ENCODE measurements around the gene TIMM8B. TPM values are rescaled to one million over a fixed set of nuclear protein-coding genes. Genes with fewer than 3 reads are reported as not detected.

Gene TIMM8B
- total and polyA plus RNA-seq, 2 of the 4 experiments (the other 2 are of a cell fraction): 35.5 to 103 TPM

- dilution Hi-C loops (cut with HindIII; ENCODE audit: low sequenced_read_pairs, unreplicated experiment): no loop called here
- no peak overlapping the region for H3K4me2 ChIP-seq (ENCODE audit: low read depth, low read length)
- no peak overlapping the region for H2AK5ac ChIP-seq (ENCODE audit: low read depth, low read length)
- no peaks in the 10 kb centered on the region for H3K79me1 ChIP-seq (ENCODE audit: low read depth in 1 of 2, low read length in 2 of 2)
- H2BK15ac ChIP-seq (ENCODE audit: low read depth, low read length): no peak overlapping the region
- H3K14ac ChIP-seq (replicated peaks; ENCODE audit: low read depth, low read length): no peak overlapping the region
- H3K27ac ChIP-seq (ENCODE audit: insufficient read depth, low read length): no peak overlapping the region
- no peak overlapping the region for H2BK5ac ChIP-seq (ENCODE audit: low read depth, low read length, poor library complexity, severe bottlenecking)
- no TSS peak for BruUV-seq (replicated peaks)
- H2BK120ac ChIP-seq (ENCODE audit: low read depth, low read length): no peak overlapping the region
- no peak overlapping the region for H4K91ac ChIP-seq (ENCODE audit: insufficient read depth, low read depth, low read length)
- H3K4me1 ChIP-seq (ENCODE audit: control insufficient read depth, insufficient read depth, low read length): peaks cover 5% of the 10 kb centered on the region; the same call in 1 of the 2 replicates
- no peak overlapping the region for H3K4me3 ChIP-seq (ENCODE audit: insufficient read depth, low read depth, low read length)
- no peaks in the 10 kb centered on the region for H3K9me3 ChIP-seq (ENCODE audit: control insufficient read depth, insufficient read depth, low read length)
- H3K9me1 ChIP-seq (ENCODE audit: insufficient read depth, low read length): no peaks in the 10 kb centered on the region
- H4K20me1 ChIP-seq (ENCODE audit: insufficient read depth, low read length): no peaks in the 10 kb centered on the region
- no peaks in the 10 kb centered on the region for H3K36me3 ChIP-seq (ENCODE audit: control insufficient read depth, insufficient read depth, low read length)
- no peaks in the 10 kb centered on the region for H3K27me3 ChIP-seq (ENCODE audit: control insufficient read depth, insufficient read depth, low read length)
- no peak for DNase-seq
- in situ Hi-C loops (cut with MboI; ENCODE audit: low sequenced_read_pairs): loop anchor here (5.0 to 25.0 kb wide), 3 partner anchors 34 to 1169 kb away; no protein-coding TSS in a partner anchor
- H4K8ac ChIP-seq (ENCODE audit: low read depth in 2 of 2, low read length in 2 of 2): no peak overlapping the region
- H2BK20ac ChIP-seq (ENCODE audit: low read depth, low read length): no peak overlapping the region
- TF ChIP-seq RFX5 (IDR thresholded peaks at IDR 0.05; ENCODE audit: low read depth, low read length) (no peak), SMC3 (IDR thresholded peaks at IDR 0.05; ENCODE audit: low read depth, low read length) (no peak), CHD1 (IDR thresholded peaks at IDR 0.05; ENCODE audit: low read depth, low read length) (no peak), RCOR1 (IDR thresholded peaks at IDR 0.05; ENCODE audit: insufficient replicate concordance, low read length) (no peak), MAZ (IDR thresholded peaks at IDR 0.05; ENCODE audit: borderline replicate concordance, low read depth, low read length) (no peak), CTCF (conservative IDR thresholded peaks at IDR 0.05; ENCODE audit: low read depth, low read length) (no peak), MXI1 (IDR thresholded peaks at IDR 0.05; ENCODE audit: borderline replicate concordance, low read depth, low read length) (no peak), ELK1 (IDR thresholded peaks at IDR 0.05; ENCODE audit: borderline replicate concordance, low read depth, low read length) (no peak), MAFK (IDR thresholded peaks at IDR 0.05; ENCODE audit: low read depth, low read length) (no peak), CEBPB (IDR thresholded peaks at IDR 0.05; ENCODE audit: low read depth, low read length) (no peak), FOS (IDR thresholded peaks at IDR 0.05; ENCODE audit: low read depth, low read length) (no peak), NFE2L2 (IDR thresholded peaks at IDR 0.05; ENCODE audit: low read depth, low read length) (no peak), POLR2A (IDR thresholded peaks at IDR 0.05; ENCODE audit: low read depth, low read length) (no peak), BHLHE40 (IDR thresholded peaks at IDR 0.05; ENCODE audit: low read depth, low read length) (no peak), RAD21 (IDR thresholded peaks at IDR 0.05; ENCODE audit: low read length) (no peak)
- TF ChIP-seq, protein P1, sequence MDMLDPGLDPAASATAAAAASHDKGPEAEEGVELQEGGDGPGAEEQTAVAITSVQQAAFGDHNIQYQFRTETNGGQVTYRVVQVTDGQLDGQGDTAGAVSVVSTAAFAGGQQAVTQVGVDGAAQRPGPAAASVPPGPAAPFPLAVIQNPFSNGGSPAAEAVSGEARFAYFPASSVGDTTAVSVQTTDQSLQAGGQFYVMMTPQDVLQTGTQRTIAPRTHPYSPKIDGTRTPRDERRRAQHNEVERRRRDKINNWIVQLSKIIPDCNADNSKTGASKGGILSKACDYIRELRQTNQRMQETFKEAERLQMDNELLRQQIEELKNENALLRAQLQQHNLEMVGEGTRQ (IDR thresholded peaks at IDR 0.05; ENCODE audit: low read depth, low read length): no peak
- H4K5ac ChIP-seq (ENCODE audit: low read depth, low read length): no peak overlapping the region
- ATAC-seq (ENCODE audit: low read depth): no peak
- H2AK9ac ChIP-seq (replicated peaks; ENCODE audit: low read depth, low read length, poor library complexity): no peak overlapping the region
- ChIA-PET CTCF (no interaction called here), POLR2A (ENCODE audit: unreplicated experiment) (no interaction called here)
- WGBS, 2 experiments (ENCODE audit: extremely low coverage in 2 of 2, insufficient read length in 1 of 2): no CpG with 5 or more reads among the region's 2 CpGs
- H2AFZ ChIP-seq (replicated peaks; ENCODE audit: low read length, poor library complexity): no peak overlapping the region
- no peak overlapping the region for H3K4ac ChIP-seq (ENCODE audit: low read depth, low read length)
- intact Hi-C loops (cut with micrococcal nuclease): loop anchor here (10.0 kb wide), 1 partner anchor 1167 kb away; no protein-coding TSS in a partner anchor
- no peak overlapping the region for H3K9ac ChIP-seq (ENCODE audit: low read depth, low read length)
- H3K56ac ChIP-seq (ENCODE audit: extremely low read depth, insufficient read depth, low read length): no peak overlapping the region
- no peak overlapping the region for H3K23ac ChIP-seq (ENCODE audit: low read depth, low read length)
- H3K18ac ChIP-seq (ENCODE audit: low read depth, low read length): no peak overlapping the region
Observed at GRCh38 chr11:112118176-112118575, 31.6 kb upstream of the TIMM8B start.

All from IMR-90 (cell line).